ENCODE data around the gene ZDHHC3.

Gene ZDHHC3

DNA sequence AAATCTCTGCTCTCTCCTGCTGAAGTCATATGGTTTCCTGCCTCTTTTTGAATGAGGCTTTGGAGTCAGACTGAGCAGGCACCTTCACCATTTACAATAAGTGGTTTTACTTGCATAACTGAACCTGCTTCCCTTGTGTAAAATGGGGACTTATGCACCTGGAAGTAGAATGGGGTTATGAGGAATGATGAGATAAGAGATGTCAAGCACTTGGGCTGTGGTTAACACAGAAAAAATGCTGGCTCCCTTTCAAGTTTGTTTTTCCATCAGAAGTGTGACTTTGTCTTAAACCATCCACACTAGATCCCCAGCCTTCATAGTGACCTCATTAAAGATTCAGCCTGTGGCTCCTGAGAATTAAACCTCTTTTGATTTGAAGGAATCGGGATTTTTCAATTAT is 5.2 kb upstream of the ZDHHC3 start:
- Histone ChIP-seq H3K27me3 (no peaks in the 10 kb centered on the region), H3K4me3 (ENCODE audit: low read depth, low read length) (no peak overlapping the region), H3K9me3 (no peaks in the 10 kb centered on the region), H3K36me3 (no peaks in the 10 kb centered on the region), H3K4me1 (no peaks in the 10 kb centered on the region)
- no peak for DNase-seq
- TF ChIP-seq, protein P1, sequence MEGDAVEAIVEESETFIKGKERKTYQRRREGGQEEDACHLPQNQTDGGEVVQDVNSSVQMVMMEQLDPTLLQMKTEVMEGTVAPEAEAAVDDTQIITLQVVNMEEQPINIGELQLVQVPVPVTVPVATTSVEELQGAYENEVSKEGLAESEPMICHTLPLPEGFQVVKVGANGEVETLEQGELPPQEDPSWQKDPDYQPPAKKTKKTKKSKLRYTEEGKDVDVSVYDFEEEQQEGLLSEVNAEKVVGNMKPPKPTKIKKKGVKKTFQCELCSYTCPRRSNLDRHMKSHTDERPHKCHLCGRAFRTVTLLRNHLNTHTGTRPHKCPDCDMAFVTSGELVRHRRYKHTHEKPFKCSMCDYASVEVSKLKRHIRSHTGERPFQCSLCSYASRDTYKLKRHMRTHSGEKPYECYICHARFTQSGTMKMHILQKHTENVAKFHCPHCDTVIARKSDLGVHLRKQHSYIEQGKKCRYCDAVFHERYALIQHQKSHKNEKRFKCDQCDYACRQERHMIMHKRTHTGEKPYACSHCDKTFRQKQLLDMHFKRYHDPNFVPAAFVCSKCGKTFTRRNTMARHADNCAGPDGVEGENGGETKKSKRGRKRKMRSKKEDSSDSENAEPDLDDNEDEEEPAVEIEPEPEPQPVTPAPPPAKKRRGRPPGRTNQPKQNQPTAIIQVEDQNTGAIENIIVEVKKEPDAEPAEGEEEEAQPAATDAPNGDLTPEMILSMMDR (IDR thresholded peaks at IDR 0.05; ENCODE audit: low read depth, low read length), result no peak

- Histone ChIP-seq H3K27me3 (no peaks in the 10 kb centered on the region), H3K36me3 (no peaks in the 10 kb centered on the region), H3K4me3 (ENCODE audit: low read depth, low read length) (peak overlapping the region; percentile 87; the same call in 1 of the 2 replicates), H3K9me3 (no peaks in the 10 kb centered on the region), H3K4me1 (peaks cover 2% of the 10 kb centered on the region)
- no peak for DNase-seq
- TF ChIP-seq, protein P1 (IDR thresholded peaks at IDR 0.05; ENCODE audit: low read depth, low read length), result no peak
Measured at GRCh38 chr3:44974416-44974815, 1.6 kb downstream of the ZDHHC3 start.

GRCh38 chr3:44970926-44971490 is 5.0 kb downstream of the ZDHHC3 start:
- TF ChIP-seq, protein P1 (IDR thresholded peaks at IDR 0.05; ENCODE audit: low read depth, low read length), result no peak
- Histone ChIP-seq H3K9me3 (no peaks in the 10 kb centered on the region), H3K4me1 (peaks cover 3% of the 10 kb centered on the region), H3K4me3 (ENCODE audit: low read depth, low read length) (no peak overlapping the region), H3K36me3 (no peaks in the 10 kb centered on the region), H3K27me3 (no peaks in the 10 kb centered on the region)
- DNase-seq, result no peak

DNA sequence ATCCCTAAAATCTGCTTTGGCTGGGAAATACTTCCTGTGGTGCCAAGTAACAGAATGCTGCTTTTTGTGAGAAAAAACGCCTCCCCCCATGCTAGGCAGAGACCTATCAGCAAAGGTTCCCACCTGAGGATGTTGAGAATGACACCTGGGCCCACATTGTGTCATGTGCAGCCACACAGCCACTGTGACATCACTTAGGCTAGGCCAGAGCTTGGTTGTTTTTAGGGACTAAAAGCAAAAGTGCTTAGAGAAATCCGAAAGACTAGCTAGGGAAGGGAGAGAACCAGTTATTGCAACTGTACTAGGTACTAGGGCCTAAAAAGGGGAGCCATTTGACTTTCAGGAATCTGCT is 6.2 kb downstream of the ZDHHC3 start:
- no peaks in the 10 kb centered on the region for H3K36me3 ChIP-seq
- H3K27me3 ChIP-seq, result no peaks in the 10 kb centered on the region
- H3K4me1 ChIP-seq, result peaks cover 3% of the 10 kb centered on the region
- TF ChIP-seq, protein P1 (IDR thresholded peaks at IDR 0.05; ENCODE audit: low read depth, low read length), result no peak
- no peak for DNase-seq
- H3K9me3 ChIP-seq, result no peaks in the 10 kb centered on the region
- H3K4me3 ChIP-seq (ENCODE audit: low read depth, low read length), result no peak overlapping the region

DNA sequence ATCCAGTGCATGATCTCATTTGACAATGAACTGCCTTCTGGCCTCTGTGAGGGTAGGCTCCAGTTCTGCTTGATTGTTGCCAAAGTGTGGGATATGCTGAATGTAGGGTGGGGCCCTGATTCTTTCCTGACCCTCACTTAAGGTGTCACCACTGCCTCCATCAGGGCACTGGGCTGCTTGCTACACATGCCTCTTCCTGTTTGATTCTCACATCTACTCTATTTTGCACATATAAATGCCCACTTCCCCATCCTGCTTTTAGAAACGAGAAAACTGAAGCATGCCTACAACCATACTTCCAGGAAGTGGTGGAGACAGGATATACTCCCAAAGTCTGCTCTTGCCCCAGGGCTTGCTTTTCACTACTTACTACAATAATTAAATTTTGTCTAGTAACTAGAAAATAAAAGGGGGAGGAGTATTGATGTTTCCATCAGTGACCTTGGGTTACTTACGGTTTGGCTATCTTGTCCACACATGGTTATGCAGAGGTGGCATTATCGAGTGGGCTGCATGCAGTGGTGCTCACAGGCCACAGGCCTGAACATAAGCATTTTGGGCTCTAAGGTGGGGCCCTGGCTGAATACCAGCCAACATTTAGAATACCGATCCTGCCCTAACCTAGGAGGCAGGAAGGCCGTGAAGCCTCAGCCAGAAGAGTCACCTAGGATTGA is 6.7 kb downstream of the ZDHHC3 start:
- Histone ChIP-seq H3K4me1 (peaks cover 3% of the 10 kb centered on the region), H3K9me3 (no peaks in the 10 kb centered on the region), H3K36me3 (no peaks in the 10 kb centered on the region), H3K4me3 (ENCODE audit: low read depth, low read length) (no peak overlapping the region), H3K27me3 (no peaks in the 10 kb centered on the region)
- TF ChIP-seq, protein P1 (IDR thresholded peaks at IDR 0.05; ENCODE audit: low read depth, low read length), result no peak
- DNase-seq, result peak; percentile 10

GRCh38 chr3:44968447-44968858 is 7.5 kb downstream of the ZDHHC3 start:
- TF ChIP-seq, protein P1 (IDR thresholded peaks at IDR 0.05; ENCODE audit: low read depth, low read length), result no peak
- Histone ChIP-seq H3K36me3 (no peaks in the 10 kb centered on the region), H3K4me3 (ENCODE audit: low read depth, low read length) (no peak overlapping the region), H3K9me3 (no peaks in the 10 kb centered on the region), H3K27me3 (no peaks in the 10 kb centered on the region), H3K4me1 (peaks cover 3% of the 10 kb centered on the region)
- DNase-seq, result no peak
